Calu3 (cell line): ENCODE measurements around the gene NHEJ1. TPM values are rescaled to one million over a fixed set of nuclear protein-coding genes. Genes with fewer than 3 reads are reported as not detected.
"Not testable (repeated sequence)": the region's sequence is repeated elsewhere in the genome, so short reads cannot be mapped to it uniquely, and the experiment has no call there.

Experiments used
- BruUV-seq: library from RNA; stranded (reverse); fragments of 400-500 nt; replicated peaks from 2 replicates; lab custom pipeline; 2021; lab: Mats Ljungman, UMichigan
- CTCF ChIA-PET: fragments of 300-600 bp; sonication (Branson Sonifier 250); formaldehyde crosslinking; loops from one replicate; lab custom pipeline; 2022; ENCODE audit warnings: antibody characterized with exemption; lab: Charles Lee
- DNase-seq: peaks from one replicate; pipeline ENCODE4 v3.0.0; 2022
- H3K27ac Mint-ChIP-seq: one replicate; pipeline ENCODE4 v1.8.0; 2022; ENCODE audit warnings: mixed read lengths; ENCODE audit not compliant: unreplicated experiment
- H3K27me3 Mint-ChIP-seq: one replicate; pipeline ENCODE4 v1.8.0; 2022; ENCODE audit warnings: mixed read lengths; ENCODE audit not compliant: unreplicated experiment
- H3K36me3 Mint-ChIP-seq: one replicate; pipeline ENCODE4 v1.8.0; 2022; ENCODE audit warnings: mild to moderate bottlenecking, moderate library complexity, mixed read lengths; ENCODE audit not compliant: insufficient read depth, unreplicated experiment
- H3K4me1 Mint-ChIP-seq: one replicate; pipeline ENCODE4 v1.8.0; 2022; ENCODE audit warnings: mild to moderate bottlenecking, low read depth, mixed read lengths; ENCODE audit not compliant: unreplicated experiment
- H3K4me3 Mint-ChIP-seq: one replicate; pipeline ENCODE4 v1.8.0; 2022; ENCODE audit warnings: mild to moderate bottlenecking, low read depth, moderate library complexity, mixed read lengths; ENCODE audit not compliant: unreplicated experiment
- H3K9me3 Mint-ChIP-seq: one replicate; pipeline ENCODE4 v1.8.0; 2022; ENCODE audit warnings: low read depth, mixed read lengths; ENCODE audit not compliant: unreplicated experiment
- intact Hi-C: fragments of 100-400 bp; cut with micrococcal nuclease; formaldehyde crosslinking; loops from one replicate; pipeline ENCODE4 v1.10.0; 2022; ENCODE audit not compliant: unreplicated experiment
- total RNA-seq: library from RNA; stranded (reverse); gene quantifications from 2 replicates; pipeline ENCODE4 v1.2.3, GENCODE V29; 2022
- TF ChIP-seq, protein P1 (sequence below): fragments of 200-600 bp; IDR thresholded peaks from one replicate; pipeline ENCODE4 v1.8.0; 2022; ENCODE audit warnings: antibody characterized with exemption; ENCODE audit not compliant: unreplicated experiment

The NHEJ1 gene
- total RNA-seq, 1 experiment from 2014 or later, result 12.4 TPM

DNA sequence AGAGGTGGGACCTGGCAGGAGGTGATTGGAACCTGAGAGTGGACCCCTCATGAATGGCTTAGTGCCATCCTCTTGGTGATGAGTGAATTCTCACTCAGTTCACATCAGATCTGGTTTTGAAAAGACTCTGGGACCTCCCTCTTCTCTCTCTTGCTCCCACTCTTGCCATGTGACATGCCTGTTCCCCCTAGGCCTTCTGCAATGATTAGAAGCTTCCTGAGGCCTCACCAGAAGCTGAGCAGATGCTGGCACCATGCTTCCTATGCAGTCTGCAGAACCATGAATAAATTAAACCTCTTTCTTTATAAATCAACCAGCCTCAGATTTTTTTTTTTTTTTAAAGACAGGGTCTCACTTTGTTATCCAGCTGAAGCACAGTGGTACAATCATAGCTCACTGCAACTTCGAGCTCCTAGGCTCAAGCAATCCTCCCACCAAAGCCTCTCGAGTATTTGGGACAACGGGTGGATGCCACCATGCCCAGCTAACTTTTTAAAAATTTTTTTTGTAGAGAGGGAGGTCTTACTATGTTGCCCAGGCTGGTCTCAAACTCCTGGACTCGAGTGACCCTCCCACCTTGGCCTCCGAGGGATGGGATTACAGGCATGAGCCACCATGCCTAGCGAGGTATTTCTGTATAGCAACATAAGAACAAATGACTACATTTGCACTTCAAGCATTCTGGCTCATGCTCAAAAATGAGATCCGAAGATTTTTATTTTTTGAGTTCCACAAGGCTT is 44.0 kb upstream of the NHEJ1 start:
- Mint-ChIP-seq H3K36me3 (peaks cover 24% of the 10 kb centered on the region), H3K27me3 (peaks cover 5% of the 10 kb centered on the region), H3K4me1 (peaks cover 8% of the 10 kb centered on the region), H3K27ac (no peak overlapping the region), H3K4me3 (no peak overlapping the region), H3K9me3 (no peaks in the 10 kb centered on the region)
- DNase-seq, result no peak
- BruUV-seq, result no TSS peak
- TF ChIP-seq, protein P1, sequence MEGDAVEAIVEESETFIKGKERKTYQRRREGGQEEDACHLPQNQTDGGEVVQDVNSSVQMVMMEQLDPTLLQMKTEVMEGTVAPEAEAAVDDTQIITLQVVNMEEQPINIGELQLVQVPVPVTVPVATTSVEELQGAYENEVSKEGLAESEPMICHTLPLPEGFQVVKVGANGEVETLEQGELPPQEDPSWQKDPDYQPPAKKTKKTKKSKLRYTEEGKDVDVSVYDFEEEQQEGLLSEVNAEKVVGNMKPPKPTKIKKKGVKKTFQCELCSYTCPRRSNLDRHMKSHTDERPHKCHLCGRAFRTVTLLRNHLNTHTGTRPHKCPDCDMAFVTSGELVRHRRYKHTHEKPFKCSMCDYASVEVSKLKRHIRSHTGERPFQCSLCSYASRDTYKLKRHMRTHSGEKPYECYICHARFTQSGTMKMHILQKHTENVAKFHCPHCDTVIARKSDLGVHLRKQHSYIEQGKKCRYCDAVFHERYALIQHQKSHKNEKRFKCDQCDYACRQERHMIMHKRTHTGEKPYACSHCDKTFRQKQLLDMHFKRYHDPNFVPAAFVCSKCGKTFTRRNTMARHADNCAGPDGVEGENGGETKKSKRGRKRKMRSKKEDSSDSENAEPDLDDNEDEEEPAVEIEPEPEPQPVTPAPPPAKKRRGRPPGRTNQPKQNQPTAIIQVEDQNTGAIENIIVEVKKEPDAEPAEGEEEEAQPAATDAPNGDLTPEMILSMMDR, result no peak
- CTCF ChIA-PET, result no interaction called here
- intact Hi-C loops, result no loop called here

DNA sequence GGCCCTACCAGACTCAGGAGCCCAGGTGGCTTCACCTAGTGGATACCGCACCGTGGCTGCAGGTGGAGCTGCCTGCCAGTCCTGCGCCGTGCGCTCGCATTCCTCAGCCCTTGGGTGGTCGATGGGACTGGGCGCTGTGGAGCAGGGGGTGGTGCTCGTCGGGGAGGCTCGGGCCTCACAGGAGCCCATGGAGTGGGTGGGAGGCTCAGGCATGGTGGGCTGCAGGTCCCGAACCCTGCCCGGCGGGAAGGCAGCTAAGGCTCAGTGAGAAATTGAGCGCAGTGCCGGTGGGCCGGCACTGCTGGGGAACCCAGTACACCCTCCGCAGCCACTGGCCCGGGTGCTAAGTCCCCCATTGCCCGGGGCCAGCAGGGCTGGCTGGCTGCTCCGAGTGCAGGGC is 40.7 kb upstream of the NHEJ1 start:
- peaks cover 16% of the 10 kb centered on the region for H3K27me3 Mint-ChIP-seq
- H3K4me1 Mint-ChIP-seq, intact Hi-C loops, H3K27ac Mint-ChIP-seq, H3K9me3 Mint-ChIP-seq, H3K4me3 Mint-ChIP-seq, H3K36me3 Mint-ChIP-seq, BruUV-seq, DNase-seq, CTCF ChIA-PET: not testable (repeated sequence)

DNA sequence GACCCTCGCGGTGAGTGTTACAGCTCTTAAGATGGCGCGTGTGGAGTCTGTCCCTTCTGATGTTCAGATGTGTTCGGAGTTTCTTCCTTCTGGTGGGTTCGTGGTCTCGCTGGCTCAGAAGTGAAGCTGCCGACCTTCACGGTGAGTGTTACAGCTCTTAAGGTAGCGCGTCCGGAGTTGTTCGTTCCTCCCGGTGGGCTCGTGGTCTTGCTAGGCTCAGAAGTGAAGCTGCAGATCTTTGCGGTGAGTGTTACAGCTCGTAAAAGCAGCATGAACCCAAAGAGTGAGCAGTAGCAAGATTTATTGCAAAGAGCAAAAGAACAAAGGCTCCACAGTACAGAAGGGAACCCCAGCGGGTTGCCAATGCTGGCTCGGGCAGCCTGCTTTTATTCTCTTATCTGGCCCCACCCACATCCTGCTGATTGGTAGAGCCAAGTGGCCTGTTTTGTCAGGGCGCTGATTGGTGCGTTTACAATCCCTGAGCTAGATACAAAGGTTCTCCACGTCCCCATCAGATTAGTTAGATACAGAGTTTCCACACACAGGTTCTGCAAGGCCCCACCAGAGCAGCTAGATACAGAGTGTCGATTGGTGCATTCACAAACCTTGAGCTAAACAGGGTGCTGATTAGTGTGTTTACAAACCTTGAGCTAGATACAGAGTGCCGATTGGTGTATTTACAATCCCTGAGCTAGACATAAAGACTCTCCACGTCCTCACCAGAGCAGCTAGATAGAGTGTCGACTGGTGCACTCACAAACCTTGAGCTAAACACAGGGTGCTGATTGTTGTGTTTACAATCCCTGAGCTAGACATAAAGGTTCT is 40.1 kb upstream of the NHEJ1 start:
- H3K9me3 Mint-ChIP-seq, H3K4me3 Mint-ChIP-seq, H3K36me3 Mint-ChIP-seq, H3K27ac Mint-ChIP-seq, intact Hi-C loops, BruUV-seq, CTCF ChIA-PET, H3K4me1 Mint-ChIP-seq, DNase-seq: not testable (repeated sequence)
- H3K27me3 Mint-ChIP-seq, result peaks cover 20% of the 10 kb centered on the region

DNA sequence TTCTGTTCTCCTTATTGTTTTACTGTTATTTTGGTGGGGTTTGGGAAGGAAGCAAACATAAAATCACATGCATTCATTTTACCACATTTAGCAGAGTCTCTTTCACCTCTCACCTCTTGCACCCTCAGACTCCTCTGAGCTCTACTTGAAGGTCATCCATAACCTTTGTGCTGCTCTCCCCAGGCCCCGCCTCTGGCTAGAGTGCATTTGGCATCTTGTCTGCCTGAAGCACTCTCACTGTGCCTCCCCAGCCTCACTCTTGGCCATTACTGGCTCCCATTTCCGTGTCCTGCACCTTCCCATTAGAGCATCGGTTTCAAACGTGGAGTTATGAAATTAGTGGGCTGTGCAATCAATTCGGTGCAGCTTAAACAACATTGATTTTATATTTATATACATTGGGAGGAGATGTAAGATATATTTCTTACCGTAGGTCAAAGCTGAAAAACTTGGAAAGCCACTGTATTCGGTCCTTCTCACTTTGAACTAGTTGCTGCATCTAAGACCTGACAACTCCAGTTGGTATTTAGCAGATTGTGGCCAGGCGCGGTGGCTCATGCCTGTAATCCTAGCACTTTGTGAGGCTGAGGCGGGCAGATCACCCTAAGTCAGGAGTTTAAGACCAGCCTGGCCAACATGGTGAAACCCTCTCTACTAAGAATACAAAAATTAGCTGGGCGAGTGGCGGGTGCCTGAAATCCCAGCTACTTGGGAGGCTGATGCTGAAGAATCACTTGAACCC is 39.0 kb upstream of the NHEJ1 start:
- H3K9me3 Mint-ChIP-seq, result no peaks in the 10 kb centered on the region
- H3K4me3 Mint-ChIP-seq, result no peak overlapping the region
- no peak overlapping the region for H3K27ac Mint-ChIP-seq
- CTCF ChIA-PET, result no interaction called here
- BruUV-seq, result no TSS peak
- DNase-seq, result no peak
- TF ChIP-seq, protein P1, result no peak
- intact Hi-C loops, result no loop called here
- H3K36me3 Mint-ChIP-seq, result no peaks in the 10 kb centered on the region
- H3K27me3 Mint-ChIP-seq, result peaks cover 25% of the 10 kb centered on the region
- no peaks in the 10 kb centered on the region for H3K4me1 Mint-ChIP-seq

DNA sequence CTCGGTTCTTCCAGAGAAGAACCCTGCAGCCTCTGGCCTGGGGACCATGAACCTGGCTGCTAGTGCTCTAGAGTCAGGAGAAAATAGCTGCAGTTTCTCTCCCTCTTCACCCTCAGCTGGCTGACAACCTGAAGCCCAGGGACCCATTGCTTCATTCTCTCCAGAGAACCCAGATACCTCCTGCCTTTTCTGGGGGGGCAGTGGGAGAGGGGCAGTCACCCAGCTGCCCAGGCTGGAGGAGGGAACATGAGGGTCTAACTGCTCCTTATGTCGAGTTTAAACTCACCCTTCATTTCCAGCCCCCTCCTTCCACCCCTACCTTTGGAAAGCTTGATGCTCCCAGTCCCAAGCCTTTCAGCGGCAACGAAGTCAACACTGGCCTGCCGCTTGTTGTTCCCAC is 38.4 kb upstream of the NHEJ1 start:
- TF ChIP-seq, protein P1, result no peak
- CTCF ChIA-PET, result no interaction called here
- Mint-ChIP-seq H3K4me3 (no peak overlapping the region), H3K27me3 (peaks cover 25% of the 10 kb centered on the region), H3K27ac (no peak overlapping the region), H3K9me3 (no peaks in the 10 kb centered on the region), H3K4me1 (no peaks in the 10 kb centered on the region), H3K36me3 (no peaks in the 10 kb centered on the region)
- intact Hi-C loops, result no loop called here
- BruUV-seq, result no TSS peak
- DNase-seq, result no peak
